CD4-positive, alpha-beta memory T cell (primary cell): ENCODE results near the gene EPHA2. TPM values are rescaled to one million over a fixed set of nuclear protein-coding genes. Genes with fewer than 3 reads are reported as not detected.

ENCODE experiments used
- CTCF ChIA-PET: fragments of 350-600 bp; sonication (Branson Sonifier 250); formaldehyde crosslinking; loops from one replicate; lab custom pipeline; 2021; ENCODE audit warnings: inconsistent platforms; ENCODE audit not compliant: partially characterized antibody; lab: Charles Lee
- POLR2A ChIA-PET: fragments of 350-600 bp; sonication (Branson Sonifier 250); formaldehyde crosslinking; loops from one replicate; lab custom pipeline; 2021; ENCODE audit not compliant: partially characterized antibody; lab: Charles Lee
- DNase-seq, 5 donors: peaks; one replicate each; pipeline versions ENCODE4 v3.0.0 to v3.0.0-alpha.2; 2020 to 2022; ENCODE audit warnings: mixed read lengths in 1 of 5
- H3K27ac ChIP-seq: one replicate; pipeline ENCODE4 v1.7.0; 2013; ENCODE audit warnings: low read depth, low read length
- H3K27me3 ChIP-seq: 2 replicates; pipeline ENCODE4 v1.7.0; 2013; ENCODE audit warnings: mild to moderate bottlenecking, low read length, moderate library complexity; ENCODE audit not compliant: insufficient read depth
- H3K36me3 ChIP-seq: 2 replicates; pipeline ENCODE4 v1.7.0; 2013; ENCODE audit warnings: mild to moderate bottlenecking, low read length, moderate library complexity; ENCODE audit not compliant: insufficient read depth
- H3K4me1 ChIP-seq: 2 replicates; pipeline ENCODE4 v1.7.0; 2013; ENCODE audit warnings: mild to moderate bottlenecking, low read length, moderate library complexity; ENCODE audit not compliant: insufficient read depth
- H3K4me3 ChIP-seq, 2 donors: one replicate each; pipeline ENCODE4 v1.7.0; 2013; ENCODE audit warnings: low read length in 2 of 2, mild to moderate bottlenecking in 1 of 2
- H3K9me3 ChIP-seq, 2 donors: one replicate each; pipeline ENCODE4 v1.7.0; 2013; ENCODE audit warnings: low read length in 2 of 2, control low read depth in 1 of 2; ENCODE audit not compliant: control insufficient read depth in 1 of 2
- H3K27ac Mint-ChIP-seq, 7 donors: one replicate each; pipeline ENCODE4 v1.8.0; 2020 to 2021; ENCODE audit warnings: mixed read lengths in 7 of 7, mild to moderate bottlenecking in 6 of 7, inconsistent platforms in 3 of 7, moderate library complexity in 3 of 7
- H3K27me3 Mint-ChIP-seq, 2 donors: one replicate each; pipeline ENCODE4 v1.8.0; 2020 to 2021; ENCODE audit warnings: mixed read lengths in 2 of 2
- H3K36me3 Mint-ChIP-seq, 2 donors: one replicate each; pipeline ENCODE4 v1.8.0; 2020 to 2021; ENCODE audit warnings: mixed read lengths in 2 of 2, inconsistent platforms in 1 of 2, mild to moderate bottlenecking in 1 of 2
- H3K4me1 Mint-ChIP-seq, 4 donors: one replicate each; pipeline ENCODE4 v1.8.0; 2020 to 2021; ENCODE audit warnings: mixed read lengths in 4 of 4, mild to moderate bottlenecking in 1 of 4
- H3K4me3 Mint-ChIP-seq, 8 donors: one replicate each; pipeline ENCODE4 v1.8.0; 2020 to 2021; ENCODE audit warnings: mixed read lengths in 8 of 8, mild to moderate bottlenecking in 7 of 8, moderate library complexity in 6 of 8, inconsistent platforms in 3 of 8
- H3K9me3 Mint-ChIP-seq, 8 donors: one replicate each; pipeline ENCODE4 v1.8.0; 2020 to 2021; ENCODE audit warnings: mixed read lengths in 8 of 8, mild to moderate bottlenecking in 5 of 8, inconsistent platforms in 3 of 8, moderate library complexity in 1 of 8
- intact Hi-C: fragments of 100-400 bp; cut with micrococcal nuclease; formaldehyde crosslinking; loops from one replicate; pipeline ENCODE4 v1.15.1; 2023
- polyA plus RNA-seq, 2 donors: library from polyadenylated mRNA; unstranded; fragments of 300-500 nt; fragmentation: Illumina TruSeq; gene quantifications; one replicate each; pipeline ENCODE4 v1.2.3, GENCODE V29; 2021
- total RNA-seq, 2 experiments: library from RNA; stranded (reverse); gene quantifications; one replicate each; pipeline ENCODE4 v1.2.3, GENCODE V29; 2021

The EPHA2 gene
- total and polyA plus RNA-seq, 4 experiments from 2014 or later: not detected

GRCh38 chr1:16152481-16153087, 3.3 kb downstream of the EPHA2 start:
- no peaks in the 10 kb centered on the region for H3K27me3 ChIP-seq
- Mint-ChIP-seq H3K4me1 (peaks cover 11 to 36% (median 23%) of the 10 kb centered on the region in 4 donors), H3K27me3 (peaks cover 1 to 2% of the 10 kb centered on the region in 2 donors), H3K27ac (no peak overlapping the region), H3K4me3 (no peak overlapping the region), H3K36me3 (no peaks in the 10 kb centered on the region), H3K9me3 (no peaks in the 10 kb centered on the region)
- H3K4me1 ChIP-seq: peaks cover 51% of the 10 kb centered on the region
- ChIA-PET CTCF (no interaction called here), POLR2A (no interaction called here)
- H3K9me3 ChIP-seq: no peaks in the 10 kb centered on the region
- H3K27ac ChIP-seq: no peak overlapping the region
- intact Hi-C loops: no loop called here
- no peak overlapping the region for H3K4me3 ChIP-seq
- no peaks in the 10 kb centered on the region for H3K36me3 ChIP-seq
- DNase-seq: peak in 1 of 5 donors; percentile 2

GRCh38 chr1:16151995-16152384, 3.9 kb downstream of the EPHA2 start:
- H3K27me3 ChIP-seq: no peaks in the 10 kb centered on the region
- H3K4me1 Mint-ChIP-seq: peaks cover 6 to 30% (median 17%) of the 10 kb centered on the region in 4 donors
- peak overlapping the region in 2 of 8 donors; percentile 6 to 52 for H3K4me3 Mint-ChIP-seq
- intact Hi-C loops: no loop called here
- peaks cover 45% of the 10 kb centered on the region for H3K4me1 ChIP-seq
- H3K9me3 ChIP-seq: no peaks in the 10 kb centered on the region
- peaks cover 1 to 2% of the 10 kb centered on the region in 2 donors for H3K27me3 Mint-ChIP-seq
- H3K4me3 ChIP-seq: no peak overlapping the region
- ChIA-PET CTCF (no interaction called here), POLR2A (interaction anchor here (1.1 kb wide), 1 partner anchor 11 kb away, joined by 3 read pairs; no protein-coding TSS in a partner anchor)
- peak in 1 of 5 donors; percentile 5 for DNase-seq
- H3K27ac Mint-ChIP-seq: no peak overlapping the region
- no peak overlapping the region for H3K27ac ChIP-seq
- no peaks in the 10 kb centered on the region for H3K36me3 Mint-ChIP-seq
- no peaks in the 10 kb centered on the region for H3K36me3 ChIP-seq
- no peaks in the 10 kb centered on the region for H3K9me3 Mint-ChIP-seq

GRCh38 chr1:16151196-16151994, 4.5 kb downstream of the EPHA2 start:
- peaks cover 5 to 24% (median 13%) of the 10 kb centered on the region in 4 donors for H3K4me1 Mint-ChIP-seq

GRCh38 chr1:16150508-16150907, 5.4 kb downstream of the EPHA2 start:
- peaks cover 30% of the 10 kb centered on the region for H3K4me1 ChIP-seq
- Mint-ChIP-seq H3K27me3 (peaks cover 1 to 2% of the 10 kb centered on the region in 2 donors), H3K36me3 (no peaks in the 10 kb centered on the region), H3K27ac (no peak overlapping the region), H3K4me1 (peaks cover 3 to 18% (median 11%) of the 10 kb centered on the region in 4 donors), H3K9me3 (no peaks in the 10 kb centered on the region), H3K4me3 (no peak overlapping the region)
- H3K4me3 ChIP-seq: no peak overlapping the region
- no peaks in the 10 kb centered on the region for H3K27me3 ChIP-seq
- intact Hi-C loops: no loop called here
- no peaks in the 10 kb centered on the region for H3K9me3 ChIP-seq
- no peak for DNase-seq
- no peak overlapping the region for H3K27ac ChIP-seq
- CTCF ChIA-PET: interaction anchor here (1.0 kb wide), 1 partner anchor 68 kb away, joined by 3 read pairs; no protein-coding TSS in a partner anchor
- POLR2A ChIA-PET: interaction anchor here (1.1 kb wide), 1 partner anchor 24 kb away, joined by 4 read pairs; no protein-coding TSS in a partner anchor
- H3K36me3 ChIP-seq: no peaks in the 10 kb centered on the region

More at GRCh38 chr1:16151196-16151994, 4.5 kb downstream of the EPHA2 start:
- H3K4me3 Mint-ChIP-seq: peak overlapping the region in 2 of 8 donors; percentile 6 to 52
- H3K4me1 ChIP-seq: peaks cover 39% of the 10 kb centered on the region
- intact Hi-C loops: no loop called here
- H3K36me3 ChIP-seq: no peaks in the 10 kb centered on the region
- CTCF ChIA-PET: interaction anchor here (1.0 kb wide), 1 partner anchor 69 kb away, joined by 3 read pairs; no protein-coding TSS in a partner anchor
- no peaks in the 10 kb centered on the region for H3K9me3 Mint-ChIP-seq
- no peak overlapping the region for H3K4me3 ChIP-seq
- no peaks in the 10 kb centered on the region for H3K9me3 ChIP-seq
- H3K36me3 Mint-ChIP-seq: no peaks in the 10 kb centered on the region
- no peak overlapping the region for H3K27ac Mint-ChIP-seq
- peak in 1 of 5 donors; percentile 18 for DNase-seq
- POLR2A ChIA-PET: interaction anchor here (1.1 kb wide), 2 partner anchors 11 to 25 kb away, joined by 3 to 4 read pairs; no protein-coding TSS in a partner anchor
- H3K27me3 ChIP-seq: no peaks in the 10 kb centered on the region
- no peak overlapping the region for H3K27ac ChIP-seq
- H3K27me3 Mint-ChIP-seq: peaks cover 1 to 2% of the 10 kb centered on the region in 2 donors

- Mint-ChIP-seq H3K27ac (no peak overlapping the region), H3K27me3 (peaks cover 1 to 2% of the 10 kb centered on the region in 2 donors), H3K4me3 (no peak overlapping the region), H3K9me3 (no peaks in the 10 kb centered on the region), H3K36me3 (no peaks in the 10 kb centered on the region), H3K4me1 (peaks cover 3 to 14% (median 9%) of the 10 kb centered on the region in 4 donors)
- intact Hi-C loops: no loop called here
- Histone ChIP-seq H3K27ac (no peak overlapping the region), H3K9me3 (no peaks in the 10 kb centered on the region), H3K36me3 (no peaks in the 10 kb centered on the region), H3K4me3 (no peak overlapping the region), H3K27me3 (no peaks in the 10 kb centered on the region), H3K4me1 (peaks cover 24% of the 10 kb centered on the region)
- CTCF ChIA-PET: no interaction called here
- POLR2A ChIA-PET: no interaction called here
- peak in 1 of 5 donors; percentile 8 for DNase-seq
Measured at GRCh38 chr1:16149702-16150488, 6.0 kb downstream of the EPHA2 start.

- Mint-ChIP-seq H3K4me1 (peaks cover 3 to 12% (median 5%) of the 10 kb centered on the region in 4 donors), H3K36me3 (no peaks in the 10 kb centered on the region), H3K4me3 (no peak overlapping the region), H3K27ac (no peak overlapping the region), H3K27me3 (peaks cover 1 to 2% of the 10 kb centered on the region in 2 donors), H3K9me3 (no peaks in the 10 kb centered on the region)
- POLR2A ChIA-PET: no interaction called here
- Histone ChIP-seq H3K36me3 (no peaks in the 10 kb centered on the region), H3K27ac (no peak overlapping the region), H3K27me3 (no peaks in the 10 kb centered on the region), H3K4me3 (no peak overlapping the region), H3K9me3 (no peaks in the 10 kb centered on the region), H3K4me1 (peaks cover 17% of the 10 kb centered on the region)
- no peak for DNase-seq
- intact Hi-C loops: no loop called here
- CTCF ChIA-PET: no interaction called here
Measured at GRCh38 chr1:16149146-16149545, 6.7 kb downstream of the EPHA2 start.
